ENCODE measurements around the gene BMP7.

GRCh38 chr20:57131601-57132391 is 134.6 kb downstream of the BMP7 start:
- no peak for TF ChIP-seq POLR2A (IDR thresholded peaks at IDR 0.05; ENCODE audit: low read depth, low read length)
- no peak for TF ChIP-seq POLR2AphosphoS5 (IDR thresholded peaks at IDR 0.05; ENCODE audit: low read depth, low read length)
- TF ChIP-seq TAF1 (IDR thresholded peaks at IDR 0.05; ENCODE audit: borderline replicate concordance, low read depth, low read length): no peak
